GM19438 (cell line): Measurements from ENCODE around the gene CBY3.
"Not testable (repeated sequence)": the region's sequence is repeated elsewhere in the genome, so short reads cannot be mapped to it uniquely, and the experiment has no call there.

Source experiments
- ATAC-seq: cut with Tn5 transposase; IDR thresholded peaks from one replicate; pipeline ENCODE4 v1.9.1; 2021; ENCODE audit warnings: low read depth; ENCODE audit not compliant: unreplicated experiment

The CBY3 gene

DNA sequence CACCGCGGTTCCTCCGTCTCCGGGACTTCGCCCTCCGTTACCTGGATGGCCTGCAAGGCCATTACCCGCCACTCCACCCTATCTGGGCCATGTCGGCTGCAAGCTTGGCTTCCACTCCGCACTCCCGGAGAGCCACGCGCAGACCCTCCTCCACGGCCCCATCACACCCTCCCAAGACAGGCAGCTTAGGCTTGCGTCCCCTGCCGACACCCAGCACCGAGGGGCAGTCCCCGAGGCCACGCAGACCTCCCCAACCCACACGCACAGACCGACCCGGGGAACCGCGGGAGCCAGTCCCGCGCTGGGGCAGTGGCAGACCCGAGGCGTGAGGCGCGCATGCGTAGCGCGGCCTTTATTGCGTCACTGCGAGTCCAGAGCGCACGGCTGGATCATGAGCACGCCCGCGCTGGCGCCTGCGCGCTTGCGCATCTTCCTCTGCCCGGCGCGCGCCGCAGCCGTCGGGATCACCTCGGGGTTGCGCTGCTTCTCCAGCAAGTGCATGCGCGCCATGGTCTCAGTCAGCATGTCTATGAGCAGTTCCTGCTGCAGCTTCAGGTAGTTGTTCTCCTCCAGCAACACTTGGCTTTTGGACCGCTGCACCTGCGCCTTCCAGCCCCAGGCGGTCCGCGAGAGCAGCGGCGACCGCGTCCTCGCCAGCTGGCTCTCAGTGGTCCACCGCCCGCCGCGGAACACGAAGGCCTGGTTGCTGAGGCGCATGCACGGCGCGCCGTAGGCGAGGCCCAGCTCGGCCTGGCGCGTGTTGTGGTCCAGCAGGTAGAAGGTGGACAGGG, 2.4 kb downstream of the CBY3 start:
- ATAC-seq: peak; percentile 86

DNA sequence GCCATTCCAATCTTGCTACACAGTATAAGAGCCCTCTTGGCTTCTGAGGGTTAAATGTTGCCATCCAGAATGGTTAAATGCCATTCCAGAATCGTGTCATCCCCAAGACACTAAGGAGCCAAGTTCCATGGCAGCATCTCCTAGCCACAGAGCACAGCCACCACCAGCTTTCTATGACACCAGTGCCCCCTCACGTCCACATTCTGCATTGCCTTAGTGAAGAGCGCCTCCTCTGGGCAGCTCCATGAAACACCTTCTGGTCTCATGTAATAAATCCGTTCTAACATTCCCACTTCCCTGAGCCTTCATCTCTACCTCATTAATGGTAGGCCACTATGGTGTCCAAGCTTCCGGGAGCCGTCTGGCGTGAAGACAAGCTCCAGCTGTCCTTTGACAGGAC, 12.4 kb downstream of the CBY3 start:
- ATAC-seq: no peak

DNA sequence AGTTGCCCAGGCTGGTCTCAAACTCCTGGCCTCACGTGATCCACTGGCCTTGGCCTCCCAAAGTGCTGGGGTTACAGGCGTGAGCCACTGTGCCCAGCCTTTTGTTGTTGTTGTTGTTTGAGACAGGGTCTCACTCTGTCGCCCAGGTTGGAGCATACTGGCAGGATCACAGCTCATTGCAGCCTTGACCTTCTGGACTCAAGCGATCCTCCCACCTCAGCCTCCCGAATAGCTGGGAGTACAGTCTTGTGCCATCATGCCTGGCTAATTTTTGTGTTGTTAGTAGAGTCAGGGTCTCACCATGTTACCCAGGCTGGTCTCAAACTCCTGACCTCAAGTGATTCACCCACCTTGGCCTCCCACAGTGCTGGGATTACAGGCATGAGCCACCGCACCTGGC, 19.2 kb downstream of the CBY3 start:
- ATAC-seq: not testable (repeated sequence)

DNA sequence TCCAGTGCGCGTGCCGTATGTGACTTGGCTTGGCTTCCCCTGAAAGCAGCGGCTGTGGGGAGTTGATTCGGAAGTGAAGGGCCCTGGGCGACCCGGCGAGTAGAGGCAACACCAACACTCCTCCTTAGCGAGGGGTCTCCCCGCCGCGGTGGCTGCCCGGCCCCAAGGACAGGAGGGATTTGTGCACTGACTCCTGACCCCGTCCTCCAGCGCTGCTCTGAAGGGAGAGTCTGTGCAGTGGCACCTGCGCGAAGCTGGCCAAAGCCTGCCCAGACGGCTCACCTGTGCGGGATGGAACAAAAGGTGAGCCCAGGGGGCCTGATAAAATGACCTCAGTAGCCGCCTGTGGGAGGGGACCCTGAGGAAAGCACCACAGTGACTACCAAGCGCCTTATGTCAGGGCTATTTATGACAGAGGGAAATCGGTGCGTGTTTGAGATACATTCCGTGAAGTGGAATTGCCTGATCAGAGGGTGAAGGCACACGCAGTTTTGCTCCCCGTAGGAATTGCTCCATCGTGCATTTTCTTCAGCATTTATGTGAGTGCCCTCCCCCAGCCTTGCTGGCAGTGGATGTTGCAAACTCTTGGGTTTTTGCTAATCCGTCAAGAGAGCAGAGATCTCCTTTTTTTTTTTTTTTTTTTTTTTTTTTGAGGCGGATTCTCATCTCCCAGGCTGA, 22.5 kb downstream of the CBY3 start:
- peak; percentile 61 for ATAC-seq

DNA sequence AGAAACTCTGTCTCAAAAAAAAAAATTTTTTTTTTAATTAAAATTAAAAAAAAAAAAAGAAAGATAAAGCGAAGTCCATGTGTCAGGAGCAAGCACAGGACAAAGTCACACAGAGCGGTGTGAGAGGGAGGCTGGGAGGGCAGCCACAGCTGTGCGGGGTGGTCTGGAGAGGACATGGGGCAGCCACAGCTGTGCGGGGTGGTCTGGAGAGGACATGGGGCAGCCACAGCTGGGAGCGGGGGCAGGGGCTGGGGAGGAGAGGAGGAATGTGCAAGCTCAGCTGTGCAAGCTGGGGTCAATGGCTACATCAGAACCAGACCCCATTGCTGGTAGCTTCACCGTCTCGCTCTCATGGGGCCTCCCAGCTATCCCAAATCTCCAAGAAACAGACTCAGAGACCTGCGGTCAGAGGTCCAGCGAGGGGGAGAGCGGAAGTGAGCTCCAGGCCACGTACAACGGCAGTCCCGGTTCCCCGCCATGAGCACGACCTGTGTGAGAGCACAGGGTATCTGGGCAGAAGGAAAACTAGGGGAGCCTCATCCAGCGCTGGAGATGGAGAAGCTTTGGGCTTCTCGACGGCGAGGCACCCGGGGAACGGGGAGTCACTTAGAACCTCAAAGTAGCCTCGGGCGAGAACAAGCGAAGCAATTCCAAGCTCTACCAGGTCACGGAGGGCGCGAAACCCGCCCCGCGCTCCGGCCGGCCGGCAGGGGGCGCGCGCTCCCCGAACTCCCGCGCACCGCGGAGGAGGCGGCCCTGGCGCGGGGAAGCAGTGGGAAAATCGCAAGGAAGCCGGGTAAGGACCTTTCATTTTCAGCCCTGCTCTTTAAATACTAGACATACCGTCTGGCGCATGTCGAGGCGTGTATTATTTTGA, 23.3 kb downstream of the CBY3 start:
- peak; percentile 87 for ATAC-seq

DNA sequence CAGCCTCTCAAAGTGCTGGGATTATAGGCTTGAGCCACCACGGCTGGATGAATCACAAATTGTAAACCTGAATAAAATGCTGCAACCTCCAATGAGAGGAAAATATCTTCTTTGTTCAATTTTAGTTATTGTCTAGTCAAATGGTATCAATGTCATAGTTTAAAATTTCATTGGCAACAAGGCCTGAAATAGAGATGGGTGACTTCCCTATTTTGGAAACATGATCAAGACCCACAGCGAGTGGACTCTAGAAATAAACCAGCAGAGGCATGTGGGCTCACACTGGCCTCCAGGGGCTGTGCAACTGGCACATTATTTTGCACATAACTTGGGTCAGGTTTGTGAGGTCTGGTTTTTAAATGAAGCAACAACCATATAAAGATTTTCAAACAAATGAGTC, 27.7 kb downstream of the CBY3 start:
- not testable (repeated sequence) for ATAC-seq

DNA sequence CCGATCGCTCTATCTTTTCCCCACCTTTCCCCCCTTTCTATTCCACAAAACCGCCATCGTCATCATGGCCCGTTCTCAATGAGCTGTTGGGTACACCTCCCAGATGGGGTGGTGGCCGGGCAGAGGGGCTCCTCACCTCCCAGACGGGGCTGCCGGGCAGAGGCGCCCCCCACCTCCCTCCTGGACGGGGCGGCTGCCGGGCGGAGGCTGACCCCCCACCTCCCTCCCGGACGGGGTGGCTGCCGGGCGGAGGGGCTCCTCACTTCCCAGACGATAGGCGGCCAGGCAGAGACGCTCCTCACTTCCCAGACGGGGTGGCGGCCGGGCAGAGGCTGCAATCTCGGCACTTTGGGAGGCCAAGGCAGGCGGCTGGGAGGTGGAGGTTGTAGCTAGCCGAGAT, 30.6 kb downstream of the CBY3 start:
- ATAC-seq: not testable (repeated sequence)

DNA sequence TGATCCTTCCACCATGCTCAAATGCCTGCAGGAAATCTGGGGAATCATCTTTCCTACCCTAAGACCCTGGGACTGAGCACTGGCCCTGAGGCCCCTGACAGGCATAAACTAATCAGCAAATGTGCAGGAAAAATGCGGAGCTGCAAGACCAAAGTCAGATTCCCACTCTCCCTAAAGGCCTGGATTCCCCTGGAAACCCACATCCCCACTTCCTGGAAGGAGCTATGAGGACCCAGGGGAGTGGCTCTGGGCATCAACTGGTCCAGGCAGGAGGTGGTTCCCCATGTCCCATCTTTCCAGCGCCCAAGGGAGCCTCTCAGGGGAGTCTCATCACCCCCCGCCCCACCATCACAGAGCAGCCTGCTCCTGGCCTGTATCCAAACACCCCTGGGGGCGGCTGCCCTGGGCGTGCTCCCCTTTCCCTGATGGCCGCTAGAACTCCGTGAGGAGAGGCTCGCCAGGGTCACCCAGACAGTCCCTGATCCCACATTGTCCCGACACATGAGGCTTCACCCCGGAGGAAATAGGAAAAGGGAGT, 31.6 kb downstream of the CBY3 start:
- not testable (repeated sequence) for ATAC-seq

DNA sequence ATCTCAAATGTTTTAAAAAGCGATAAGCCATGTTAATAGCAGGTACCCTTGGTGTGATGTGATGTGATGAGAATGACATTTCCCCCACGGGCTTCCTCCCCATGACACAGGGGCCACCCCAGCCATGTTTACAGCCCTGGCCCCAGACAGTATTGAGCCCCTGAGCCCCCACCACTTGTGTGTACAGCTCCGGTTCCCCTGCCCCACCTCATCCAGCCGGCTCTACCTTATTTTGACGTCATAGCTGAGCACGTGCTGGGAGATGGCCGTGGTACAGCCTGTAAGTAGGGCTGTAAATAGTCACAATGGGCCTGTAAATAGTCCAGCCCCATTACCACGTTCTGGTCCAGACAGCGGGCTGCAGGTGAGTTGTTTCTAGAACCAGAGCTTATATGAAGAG, 32.4 kb downstream of the CBY3 start:
- ATAC-seq: no peak

DNA sequence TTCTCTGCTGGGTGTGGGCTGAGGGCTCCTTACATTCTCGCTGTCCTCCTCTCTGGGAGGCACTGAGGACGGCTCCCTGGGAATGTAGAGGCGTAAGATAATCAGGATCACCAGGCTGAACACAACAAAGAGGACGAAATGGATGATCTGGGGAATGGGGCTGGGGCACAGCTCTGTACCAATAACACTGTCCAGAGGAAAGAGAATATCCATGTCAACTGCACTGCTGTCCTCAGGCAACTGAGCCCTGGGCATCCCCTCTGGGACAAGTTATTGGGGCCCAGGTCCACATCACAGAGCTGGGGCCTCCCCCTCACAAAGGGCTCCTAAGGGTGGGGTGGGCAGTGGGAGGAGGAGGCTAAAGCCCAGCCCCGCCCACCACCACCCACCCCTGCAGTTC, 36.1 kb downstream of the CBY3 start:
- ATAC-seq: not testable (repeated sequence)

DNA sequence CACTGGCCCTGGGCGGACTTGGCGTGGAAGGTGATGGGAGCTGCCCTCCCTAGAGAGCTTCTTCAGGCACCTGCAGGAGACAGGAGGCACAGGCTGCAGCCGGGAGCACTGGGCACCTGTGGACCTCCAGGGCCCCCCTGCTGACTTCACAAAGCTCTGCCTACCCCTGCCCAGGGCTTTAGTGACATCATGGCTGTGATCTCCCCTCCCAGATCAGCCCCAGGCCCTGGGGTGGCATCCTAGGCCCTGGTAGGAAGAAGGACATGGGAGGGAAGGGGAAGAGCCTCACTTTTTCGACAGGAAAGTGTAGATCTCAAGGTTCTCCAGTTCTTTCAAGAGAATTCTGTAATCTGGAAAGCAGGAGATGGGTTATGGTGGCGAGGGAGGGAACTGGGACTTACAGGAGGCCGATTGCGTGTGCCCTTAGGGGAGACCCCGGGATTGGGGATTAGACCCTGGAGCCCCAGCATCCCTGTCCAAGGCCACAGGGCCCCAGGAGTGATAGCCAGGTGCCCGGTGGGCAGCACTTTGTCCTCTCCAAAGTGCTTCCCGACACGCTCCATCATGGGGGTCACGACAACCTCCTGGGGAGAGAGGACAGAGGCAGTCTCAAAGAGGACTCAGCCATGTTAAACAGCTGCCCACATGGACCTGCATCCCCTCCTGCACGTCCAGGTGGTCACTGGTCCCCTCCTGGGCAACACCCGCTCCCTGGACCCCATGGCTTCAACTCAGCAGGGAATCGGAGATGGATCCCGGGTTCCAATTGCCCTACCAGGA, 37.5 kb downstream of the CBY3 start:
- ATAC-seq: not testable (repeated sequence)

DNA sequence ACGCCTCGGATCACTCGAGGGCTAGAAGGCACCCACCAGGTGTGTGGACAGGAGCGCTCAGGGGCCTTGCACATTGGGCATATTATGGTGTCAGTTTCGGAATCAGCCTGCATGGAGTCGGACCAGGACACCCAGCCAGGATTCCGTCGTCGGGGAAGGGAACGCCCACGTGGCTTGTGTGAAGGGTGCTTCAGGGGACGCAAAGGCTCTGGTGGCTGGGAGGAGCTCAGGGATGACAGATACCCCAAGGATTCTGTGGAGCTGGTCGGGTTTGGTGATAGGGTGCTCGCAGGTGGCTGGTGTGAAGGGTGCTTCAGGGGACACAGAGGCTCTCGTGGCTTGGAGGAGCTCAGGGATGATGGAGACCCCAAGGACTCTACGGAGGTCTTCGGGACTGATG, 38.2 kb downstream of the CBY3 start:
- not testable (repeated sequence) for ATAC-seq

DNA sequence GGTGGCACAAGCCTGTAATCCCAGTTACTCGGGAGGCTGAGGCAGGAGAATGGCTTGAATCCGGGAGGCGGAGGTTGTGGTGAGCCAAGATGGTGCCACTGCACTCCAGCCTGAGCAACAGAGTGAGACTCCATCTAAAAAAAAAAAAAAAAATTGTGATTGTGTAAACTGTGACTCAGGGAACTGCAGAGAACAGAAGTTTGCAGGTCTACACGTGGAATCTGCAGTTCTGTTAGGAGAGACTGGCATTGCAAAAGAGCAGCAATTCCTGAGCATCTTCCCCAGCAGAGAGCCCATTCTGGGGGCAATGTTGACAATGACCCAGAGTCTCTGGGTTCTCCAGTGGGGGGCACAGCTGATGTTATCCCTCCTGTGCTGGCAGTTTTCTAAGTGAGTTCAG, 39.1 kb downstream of the CBY3 start:
- ATAC-seq: not testable (repeated sequence)

DNA sequence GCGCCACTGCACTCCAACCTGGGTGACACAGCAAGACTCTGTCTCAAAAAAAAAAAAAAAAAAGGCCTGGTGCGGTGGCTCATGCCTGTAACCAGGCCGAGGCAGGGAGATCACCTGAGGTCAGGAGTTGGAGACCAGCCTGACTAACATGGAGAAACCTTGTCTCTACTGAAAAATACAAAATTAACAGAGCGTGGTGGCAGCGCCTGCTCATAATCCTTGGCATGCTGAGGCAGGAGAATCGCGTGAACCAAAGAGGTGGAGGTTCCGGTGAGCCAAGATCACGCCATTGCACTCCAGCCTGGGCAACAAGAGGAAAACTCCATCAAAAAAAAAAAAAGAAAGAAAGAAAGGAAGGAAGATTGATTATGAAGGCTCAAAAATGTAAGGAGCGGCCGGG, 41.5 kb downstream of the CBY3 start:
- not testable (repeated sequence) for ATAC-seq

DNA sequence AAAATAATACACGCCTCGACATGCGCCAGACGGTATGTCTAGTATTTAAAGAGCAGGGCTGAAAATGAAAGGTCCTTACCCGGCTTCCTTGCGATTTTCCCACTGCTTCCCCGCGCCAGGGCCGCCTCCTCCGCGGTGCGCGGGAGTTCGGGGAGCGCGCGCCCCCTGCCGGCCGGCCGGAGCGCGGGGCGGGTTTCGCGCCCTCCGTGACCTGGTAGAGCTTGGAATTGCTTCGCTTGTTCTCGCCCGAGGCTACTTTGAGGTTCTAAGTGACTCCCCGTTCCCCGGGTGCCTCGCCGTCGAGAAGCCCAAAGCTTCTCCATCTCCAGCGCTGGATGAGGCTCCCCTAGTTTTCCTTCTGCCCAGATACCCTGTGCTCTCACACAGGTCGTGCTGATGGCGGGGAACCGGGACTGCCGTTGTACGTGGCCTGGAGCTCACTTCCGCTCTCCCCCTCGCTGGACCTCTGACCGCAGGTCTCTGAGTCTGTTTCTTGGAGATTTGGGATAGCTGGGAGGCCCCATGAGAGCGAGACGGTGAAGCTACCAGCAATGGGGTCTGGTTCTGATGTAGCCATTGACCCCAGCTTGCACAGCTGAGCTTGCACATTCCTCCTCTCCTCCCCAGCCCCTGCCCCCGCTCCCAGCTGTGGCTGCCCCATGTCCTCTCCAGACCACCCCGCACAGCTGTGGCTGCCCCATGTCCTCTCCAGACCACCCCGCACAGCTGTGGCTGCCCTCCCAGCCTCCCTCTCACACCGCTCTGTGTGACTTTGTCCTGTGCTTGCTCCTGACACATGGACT, 46.3 kb downstream of the CBY3 start:
- ATAC-seq: peak; percentile 91

DNA sequence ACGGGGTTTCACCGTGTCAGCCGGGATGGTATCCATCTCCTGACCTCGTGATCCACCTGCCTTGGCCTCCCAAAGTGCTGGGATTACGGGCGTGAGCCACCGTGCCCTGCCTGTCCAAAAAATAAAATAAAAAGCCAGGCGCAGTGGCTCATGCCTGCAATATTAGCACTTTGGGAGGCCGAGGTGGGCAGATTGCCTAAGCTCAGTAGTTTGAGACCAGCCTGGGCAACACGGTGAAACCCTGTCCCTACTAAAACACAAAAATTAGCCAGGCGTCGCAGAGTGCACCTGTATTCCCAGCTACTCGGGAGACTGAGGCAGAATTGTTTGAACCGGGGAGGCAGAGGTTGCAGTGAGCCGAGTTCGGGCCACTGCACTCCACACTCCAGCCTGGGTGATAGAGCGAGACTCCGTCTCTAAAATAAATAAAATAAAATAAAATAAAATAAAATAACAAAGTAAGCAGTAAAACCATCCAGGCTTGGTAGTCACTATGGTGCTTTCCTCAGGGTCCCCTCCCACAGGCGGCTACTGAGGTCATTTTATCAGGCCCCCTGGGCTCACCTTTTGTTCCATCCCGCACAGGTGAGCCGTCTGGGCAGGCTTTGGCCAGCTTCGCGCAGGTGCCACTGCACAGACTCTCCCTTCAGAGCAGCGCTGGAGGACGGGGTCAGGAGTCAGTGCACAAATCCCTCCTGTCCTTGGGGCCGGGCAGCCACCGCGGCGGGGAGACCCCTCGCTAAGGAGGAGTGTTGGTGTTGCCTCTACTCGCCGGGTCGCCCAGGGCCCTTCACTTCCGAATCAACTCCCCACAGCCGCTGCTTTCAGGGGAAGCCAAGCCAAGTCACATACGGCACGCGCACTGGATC, 47.1 kb downstream of the CBY3 start:
- ATAC-seq: peak; percentile 57
